NCI-H2227 (cell line): Measurements from ENCODE around the gene SAP30BP.

Source experiments
- DNase-seq: peaks from one replicate; lab custom pipeline; 2025; ENCODE audit not compliant: unreplicated experiment; lab: John Stamatoyannopoulos, UW

SAP30BP gene

DNA sequence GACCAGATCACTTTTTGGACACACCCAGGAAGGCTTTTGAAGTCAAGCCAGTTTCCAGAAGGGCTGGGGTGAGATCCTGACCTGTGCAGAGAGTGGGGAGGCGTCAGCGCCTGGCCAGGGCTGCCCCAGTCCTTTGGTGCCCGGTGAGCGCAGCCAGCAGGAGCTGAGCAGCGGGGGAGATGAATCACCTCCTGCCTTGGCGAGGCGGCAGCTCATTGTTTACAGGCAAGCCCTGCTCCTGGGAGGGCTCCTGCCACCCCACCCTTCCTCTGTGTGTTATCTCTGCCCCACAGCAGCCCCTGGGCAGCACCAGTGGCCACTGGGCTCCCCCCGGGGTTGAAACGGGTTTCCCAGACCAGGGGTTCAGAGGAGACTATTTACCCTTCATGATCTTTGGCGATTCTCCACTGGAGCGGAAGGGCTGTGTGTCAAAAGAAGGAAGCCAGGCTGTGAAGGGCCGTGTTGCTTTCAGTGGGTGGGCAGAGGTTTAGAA, 40.0 kb downstream of the SAP30BP start:
- DNase-seq = no peak

DNA sequence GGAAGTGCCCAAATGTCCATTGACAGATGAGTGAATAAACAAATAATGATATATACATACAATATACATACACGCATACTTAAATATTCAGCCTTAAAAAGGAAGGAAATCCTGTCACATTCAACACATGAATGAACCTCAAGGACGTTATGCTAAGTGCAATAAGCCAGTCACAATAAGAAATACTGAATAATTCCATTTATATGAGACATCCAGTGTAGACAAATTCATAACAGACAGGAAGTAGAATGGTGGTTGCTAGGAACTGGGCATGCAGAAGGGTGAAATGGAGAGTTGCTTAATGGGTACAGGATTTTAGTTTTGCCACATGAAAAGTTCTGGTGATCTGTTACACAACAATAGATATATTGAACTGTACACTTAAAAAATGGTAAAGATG, 45.3 kb downstream of the SAP30BP start:
- DNase-seq = no peak

DNA sequence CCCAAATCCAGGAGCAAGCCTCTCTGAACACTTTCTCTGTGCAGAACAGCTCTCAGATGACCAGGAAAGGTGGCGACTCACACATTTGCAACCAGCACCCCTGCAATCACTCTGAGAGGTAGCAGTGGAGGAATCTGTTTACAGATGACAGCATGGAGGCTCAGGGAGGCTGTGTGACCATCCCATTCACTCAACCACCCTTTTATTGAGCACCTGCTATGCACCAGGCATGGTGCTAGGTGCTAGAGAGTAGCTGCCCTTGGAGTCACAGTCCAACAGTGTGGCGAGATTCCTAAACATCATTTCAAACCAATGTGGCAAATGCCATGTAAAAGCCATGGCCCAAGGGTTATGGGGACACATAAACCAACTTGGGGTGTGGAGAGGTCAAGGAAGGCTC, 52.6 kb downstream of the SAP30BP start:
- DNase-seq = no peak

- DNase-seq = peak; percentile 68
Observed at GRCh38 chr17:75720656-75721462, 53.7 kb downstream of the SAP30BP start, which contains the start of gene ITGB4. TSS of gene ITGB4 (plus strand) at chr17:75721459. CDS start at chr17:75724704, 3,245 bp downstream.

DNA sequence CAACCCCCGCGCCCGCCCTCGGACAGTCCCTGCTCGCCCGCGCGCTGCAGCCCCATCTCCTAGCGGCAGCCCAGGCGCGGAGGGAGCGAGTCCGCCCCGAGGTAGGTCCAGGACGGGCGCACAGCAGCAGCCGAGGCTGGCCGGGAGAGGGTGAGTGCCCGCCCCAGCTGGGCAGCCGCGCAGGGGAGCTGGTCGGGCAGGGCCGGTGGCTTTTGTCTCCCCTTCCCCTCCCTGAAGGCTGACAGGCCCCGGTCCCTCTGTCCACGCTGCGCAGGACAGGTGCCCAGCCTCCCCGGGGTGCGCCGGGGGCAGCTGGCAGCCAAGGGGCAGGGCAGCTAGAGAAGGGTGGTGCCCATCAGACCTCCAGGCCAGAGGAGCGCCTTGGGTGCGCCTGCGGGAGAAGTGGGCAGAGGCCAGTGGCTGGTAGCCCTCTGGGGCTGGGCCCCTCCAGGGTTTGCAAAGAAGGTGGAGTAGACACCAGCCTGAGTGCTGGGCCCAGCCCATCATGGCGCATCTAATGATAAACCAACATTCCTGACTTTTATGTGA, 54.4 kb downstream of the SAP30BP start:
- peak; percentile 68 for DNase-seq

- no peak for DNase-seq
Observed at GRCh38 chr17:75722076-75722475, 54.9 kb downstream of the SAP30BP start.

GRCh38 chr17:75722542-75723095, 55.5 kb downstream of the SAP30BP start:
- no peak for DNase-seq

GRCh38 chr17:75723171-75723930, 56.2 kb downstream of the SAP30BP start:
- DNase-seq = no peak

GRCh38 chr17:75724016-75725003, 57.2 kb downstream of the SAP30BP start:
- no peak for DNase-seq

- no peak for DNase-seq
Observed at GRCh38 chr17:75725504-75725903, 58.4 kb downstream of the SAP30BP start.

GRCh38 chr17:75727391-75727790, 60.3 kb downstream of the SAP30BP start:
- DNase-seq = no peak

- DNase-seq = no peak
Observed at GRCh38 chr17:75729351-75729750, 62.2 kb downstream of the SAP30BP start.

DNA sequence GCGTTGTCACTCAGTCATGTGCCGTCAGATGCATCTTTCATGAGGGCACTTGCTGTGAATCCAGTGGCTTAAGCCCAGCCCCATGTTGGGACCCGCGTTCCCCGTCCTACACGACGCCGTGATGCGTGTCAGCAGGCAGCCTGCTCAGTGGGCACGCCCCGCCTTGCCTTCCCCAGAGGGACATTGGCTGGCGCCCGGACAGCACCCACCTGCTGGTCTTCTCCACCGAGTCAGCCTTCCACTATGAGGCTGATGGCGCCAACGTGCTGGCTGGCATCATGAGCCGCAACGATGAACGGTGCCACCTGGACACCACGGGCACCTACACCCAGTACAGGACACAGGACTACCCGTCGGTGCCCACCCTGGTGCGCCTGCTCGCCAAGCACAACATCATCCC, 62.9 kb downstream of the SAP30BP start:
- DNase-seq = no peak

DNA sequence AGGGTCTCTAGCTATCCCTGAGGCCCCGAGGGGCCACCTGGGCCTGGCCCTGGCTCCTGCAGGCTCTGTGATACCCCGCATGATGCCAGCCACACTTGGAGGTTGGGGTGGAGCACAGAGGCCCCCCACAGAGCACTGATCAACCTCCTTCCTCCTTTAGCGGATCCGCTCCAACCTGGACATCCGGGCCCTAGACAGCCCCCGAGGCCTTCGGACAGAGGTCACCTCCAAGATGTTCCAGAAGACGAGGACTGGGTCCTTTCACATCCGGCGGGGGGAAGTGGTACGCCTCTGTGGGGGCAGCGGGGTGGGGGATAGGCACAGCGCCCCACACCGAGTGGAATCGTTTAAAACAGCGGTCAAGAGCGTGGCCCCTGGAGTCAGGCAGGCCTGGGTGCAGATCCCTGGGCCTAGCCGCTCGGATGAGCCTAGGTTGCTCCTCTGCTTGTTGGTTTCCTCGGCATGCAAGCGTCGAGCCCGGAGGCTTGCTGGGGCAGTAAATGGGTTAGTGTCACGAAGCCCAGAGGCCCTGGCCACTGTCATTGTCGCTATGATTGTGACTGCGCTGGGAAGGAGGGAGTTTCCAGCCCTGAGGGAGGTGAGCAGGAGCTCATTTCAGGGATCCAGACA, 64.1 kb downstream of the SAP30BP start:
- DNase-seq = no peak

DNA sequence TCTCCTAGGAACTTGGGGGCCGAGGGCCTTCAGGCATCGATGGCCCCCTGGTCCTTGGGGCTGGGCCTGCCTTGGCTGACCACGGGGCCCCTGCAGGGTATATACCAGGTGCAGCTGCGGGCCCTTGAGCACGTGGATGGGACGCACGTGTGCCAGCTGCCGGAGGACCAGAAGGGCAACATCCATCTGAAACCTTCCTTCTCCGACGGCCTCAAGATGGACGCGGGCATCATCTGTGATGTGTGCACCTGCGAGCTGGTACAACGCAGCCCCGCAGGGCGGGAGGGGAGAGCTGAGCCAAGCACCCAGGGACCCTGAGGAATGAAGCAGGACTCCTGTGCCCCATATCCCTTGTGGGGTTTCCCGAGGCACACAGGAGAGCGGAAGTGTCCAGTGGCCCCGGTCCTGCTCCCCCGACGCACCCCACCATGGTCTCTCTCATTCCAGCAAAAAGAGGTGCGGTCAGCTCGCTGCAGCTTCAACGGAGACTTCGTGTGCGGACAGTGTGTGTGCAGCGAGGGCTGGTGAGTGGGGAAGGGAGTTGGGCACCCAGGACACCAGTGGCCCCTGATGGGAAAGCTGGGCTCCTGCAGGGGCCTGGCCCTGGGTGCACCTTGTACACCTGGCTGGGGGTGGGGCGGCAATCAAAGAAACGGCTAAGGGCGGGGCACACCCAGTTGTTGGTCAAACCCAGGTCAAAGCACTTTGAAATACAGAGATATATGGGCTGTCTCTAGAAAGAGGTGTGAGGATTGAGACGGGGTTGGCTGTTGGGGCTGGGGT, 64.8 kb downstream of the SAP30BP start:
- DNase-seq = no peak

DNA sequence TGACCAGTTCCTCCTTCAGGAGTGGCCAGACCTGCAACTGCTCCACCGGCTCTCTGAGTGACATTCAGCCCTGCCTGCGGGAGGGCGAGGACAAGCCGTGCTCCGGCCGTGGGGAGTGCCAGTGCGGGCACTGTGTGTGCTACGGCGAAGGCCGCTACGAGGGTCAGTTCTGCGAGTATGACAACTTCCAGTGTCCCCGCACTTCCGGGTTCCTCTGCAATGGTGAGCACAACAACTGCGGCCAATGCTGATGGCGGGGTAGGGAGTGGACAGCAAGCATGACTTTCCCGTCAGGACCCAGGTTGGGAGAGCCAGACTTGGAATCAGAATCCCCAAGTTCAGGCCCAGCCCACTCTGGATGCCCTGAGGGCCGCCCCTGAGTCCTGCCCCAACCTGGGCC, 66.3 kb downstream of the SAP30BP start:
- DNase-seq = no peak

DNA sequence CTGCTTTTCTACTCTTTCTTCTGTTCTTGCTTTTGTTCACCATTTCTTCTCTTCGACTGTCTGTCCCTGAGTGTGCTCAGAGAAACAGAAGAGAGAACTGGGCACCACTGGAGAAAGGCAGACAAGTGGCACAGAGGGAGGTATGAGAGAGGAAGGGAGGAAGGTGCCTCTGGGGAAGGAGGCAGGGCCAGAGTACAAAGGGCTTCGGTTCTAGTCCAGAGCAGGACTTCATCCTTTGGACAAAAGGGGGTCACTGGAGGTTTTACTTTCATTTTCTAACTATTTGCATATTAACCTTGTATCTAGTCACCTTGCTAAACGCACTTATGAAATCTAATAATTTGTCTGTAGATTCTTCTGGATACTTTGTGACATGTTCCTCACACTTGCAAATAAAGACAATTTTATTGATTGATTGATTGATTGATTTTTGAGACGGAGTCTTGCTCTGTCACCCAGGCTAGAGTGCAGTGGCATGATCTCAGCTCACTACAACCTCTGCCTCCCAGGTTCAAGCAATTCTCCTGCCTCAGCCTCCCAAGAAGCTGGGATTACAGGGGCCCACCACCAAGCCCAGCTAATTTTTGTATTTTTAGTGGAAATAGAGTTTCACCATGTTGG, 67.6 kb downstream of the SAP30BP start:
- DNase-seq = no peak

GRCh38 chr17:75736173-75736835, 69.2 kb downstream of the SAP30BP start:
- DNase-seq = no peak
